ENCODE measurements around the gene RNF141.

- TF ChIP-seq CTCF (IDR thresholded peaks at IDR 0.05) (no peak), POLR2A (IDR thresholded peaks at IDR 0.05) (no peak)
Observed at GRCh38 chr11:10473371-10473770, 67.6 kb downstream of the RNF141 start.
